ENCODE data around the gene TRMT1L. TPM values are rescaled to one million over a fixed set of nuclear protein-coding genes. Genes with fewer than 3 reads are reported as not detected.

Gene TRMT1L
- total and polyA plus RNA-seq, 2 experiments from 2014 or later = 11.7 to 30.8 TPM

DNA sequence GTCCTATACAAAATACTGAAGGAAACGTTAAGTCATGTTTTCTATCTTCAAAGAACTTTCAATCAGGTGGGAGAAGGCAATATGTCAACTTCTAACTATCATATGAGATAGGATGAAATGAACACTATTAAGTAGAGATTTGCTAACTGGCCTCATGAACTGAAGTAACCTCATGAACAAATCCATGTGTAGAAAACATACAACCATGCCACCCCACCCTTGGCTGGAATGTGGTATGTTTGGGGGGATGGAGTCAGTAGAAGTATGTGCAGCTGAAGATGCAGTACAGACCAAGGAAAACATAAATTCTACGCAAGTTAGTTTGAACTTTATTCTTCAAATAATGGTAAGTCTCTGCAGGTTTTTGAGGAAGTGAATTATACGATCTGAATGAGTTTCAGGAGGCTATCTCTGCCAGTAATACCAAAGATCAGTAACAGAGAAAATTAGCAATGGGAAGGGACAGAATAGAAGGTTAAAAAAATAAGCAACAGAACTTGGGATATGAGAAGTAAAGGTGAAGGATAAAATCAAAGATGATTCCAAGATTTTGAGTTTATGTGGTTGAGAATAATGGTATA is 4.5 kb downstream of the TRMT1L start (continued):
- TF ChIP-seq, protein P1, sequence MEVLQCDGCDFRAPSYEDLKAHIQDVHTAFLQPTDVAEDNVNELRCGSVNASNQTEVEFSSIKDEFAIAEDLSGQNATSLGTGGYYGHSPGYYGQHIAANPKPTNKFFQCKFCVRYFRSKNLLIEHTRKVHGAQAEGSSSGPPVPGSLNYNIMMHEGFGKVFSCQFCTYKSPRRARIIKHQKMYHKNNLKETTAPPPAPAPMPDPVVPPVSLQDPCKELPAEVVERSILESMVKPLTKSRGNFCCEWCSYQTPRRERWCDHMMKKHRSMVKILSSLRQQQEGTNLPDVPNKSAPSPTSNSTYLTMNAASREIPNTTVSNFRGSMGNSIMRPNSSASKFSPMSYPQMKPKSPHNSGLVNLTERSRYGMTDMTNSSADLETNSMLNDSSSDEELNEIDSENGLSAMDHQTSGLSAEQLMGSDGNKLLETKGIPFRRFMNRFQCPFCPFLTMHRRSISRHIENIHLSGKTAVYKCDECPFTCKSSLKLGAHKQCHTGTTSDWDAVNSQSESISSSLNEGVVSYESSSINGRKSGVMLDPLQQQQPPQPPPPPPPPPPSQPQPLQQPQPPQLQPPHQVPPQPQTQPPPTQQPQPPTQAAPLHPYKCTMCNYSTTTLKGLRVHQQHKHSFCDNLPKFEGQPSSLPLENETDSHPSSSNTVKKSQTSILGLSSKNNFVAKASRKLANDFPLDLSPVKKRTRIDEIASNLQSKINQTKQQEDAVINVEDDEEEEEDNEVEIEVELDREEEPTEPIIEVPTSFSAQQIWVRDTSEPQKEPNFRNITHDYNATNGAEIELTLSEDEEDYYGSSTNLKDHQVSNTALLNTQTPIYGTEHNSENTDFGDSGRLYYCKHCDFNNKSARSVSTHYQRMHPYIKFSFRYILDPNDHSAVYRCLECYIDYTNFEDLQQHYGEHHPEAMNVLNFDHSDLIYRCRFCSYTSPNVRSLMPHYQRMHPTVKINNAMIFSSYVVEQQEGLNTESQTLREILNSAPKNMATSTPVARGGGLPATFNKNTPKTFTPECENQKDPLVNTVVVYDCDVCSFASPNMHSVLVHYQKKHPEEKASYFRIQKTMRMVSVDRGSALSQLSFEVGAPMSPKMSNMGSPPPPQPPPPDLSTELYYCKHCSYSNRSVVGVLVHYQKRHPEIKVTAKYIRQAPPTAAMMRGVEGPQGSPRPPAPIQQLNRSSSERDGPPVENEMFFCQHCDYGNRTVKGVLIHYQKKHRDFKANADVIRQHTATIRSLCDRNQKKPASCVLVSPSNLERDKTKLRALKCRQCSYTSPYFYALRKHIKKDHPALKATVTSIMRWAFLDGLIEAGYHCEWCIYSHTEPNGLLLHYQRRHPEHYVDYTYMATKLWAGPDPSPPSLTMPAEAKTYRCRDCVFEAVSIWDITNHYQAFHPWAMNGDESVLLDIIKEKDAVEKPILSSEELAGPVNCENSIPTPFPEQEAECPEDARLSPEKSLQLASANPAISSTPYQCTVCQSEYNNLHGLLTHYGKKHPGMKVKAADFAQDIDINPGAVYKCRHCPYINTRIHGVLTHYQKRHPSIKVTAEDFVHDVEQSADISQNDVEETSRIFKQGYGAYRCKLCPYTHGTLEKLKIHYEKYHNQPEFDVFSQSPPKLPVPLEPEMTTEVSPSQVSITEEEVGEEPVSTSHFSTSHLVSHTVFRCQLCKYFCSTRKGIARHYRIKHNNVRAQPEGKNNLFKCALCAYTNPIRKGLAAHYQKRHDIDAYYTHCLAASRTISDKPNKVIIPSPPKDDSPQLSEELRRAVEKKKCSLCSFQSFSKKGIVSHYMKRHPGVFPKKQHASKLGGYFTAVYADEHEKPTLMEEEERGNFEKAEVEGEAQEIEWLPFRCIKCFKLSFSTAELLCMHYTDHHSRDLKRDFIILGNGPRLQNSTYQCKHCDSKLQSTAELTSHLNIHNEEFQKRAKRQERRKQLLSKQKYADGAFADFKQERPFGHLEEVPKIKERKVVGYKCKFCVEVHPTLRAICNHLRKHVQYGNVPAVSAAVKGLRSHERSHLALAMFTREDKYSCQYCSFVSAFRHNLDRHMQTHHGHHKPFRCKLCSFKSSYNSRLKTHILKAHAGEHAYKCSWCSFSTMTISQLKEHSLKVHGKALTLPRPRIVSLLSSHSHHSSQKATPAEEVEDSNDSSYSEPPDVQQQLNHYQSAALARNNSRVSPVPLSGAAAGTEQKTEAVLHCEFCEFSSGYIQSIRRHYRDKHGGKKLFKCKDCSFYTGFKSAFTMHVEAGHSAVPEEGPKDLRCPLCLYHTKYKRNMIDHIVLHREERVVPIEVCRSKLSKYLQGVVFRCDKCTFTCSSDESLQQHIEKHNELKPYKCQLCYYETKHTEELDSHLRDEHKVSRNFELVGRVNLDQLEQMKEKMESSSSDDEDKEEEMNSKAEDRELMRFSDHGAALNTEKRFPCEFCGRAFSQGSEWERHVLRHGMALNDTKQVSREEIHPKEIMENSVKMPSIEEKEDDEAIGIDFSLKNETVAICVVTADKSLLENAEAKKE (CRISPR knock-in tag; IDR thresholded peaks at IDR 0.05) = no peak
- TF ChIP-seq CREB1 (CRISPR knock-in tag; IDR thresholded peaks at IDR 0.05; ENCODE audit: low read depth) = no peak
- TF ChIP-seq JUNB (IDR thresholded peaks at IDR 0.05; ENCODE audit: unreplicated experiment) = no peak

DNA sequence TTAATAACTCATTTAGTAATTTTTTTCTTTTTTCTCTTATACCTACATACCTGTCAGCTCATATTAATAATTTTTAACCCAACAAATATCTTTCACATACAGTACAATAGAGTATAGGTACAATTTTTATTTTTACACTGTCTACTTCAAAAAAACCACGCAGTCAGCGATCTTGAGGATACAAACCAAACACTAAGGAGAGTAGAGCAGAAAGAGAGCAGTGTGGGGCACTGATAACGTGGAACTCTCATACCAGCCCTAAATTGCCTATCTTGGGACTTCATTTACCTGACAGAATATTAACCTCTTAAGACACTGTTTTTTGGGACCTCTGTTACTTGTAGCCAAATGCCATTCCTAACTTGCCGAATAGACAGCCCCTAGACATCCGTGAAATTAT is 5.5 kb downstream of the TRMT1L start:
- H3F3A ChIP-seq (replicated peaks; ENCODE audit: low read depth) = no peaks in the 10 kb centered on the region
- H3K4me2 ChIP-seq = no peak overlapping the region
- no peaks in the 10 kb centered on the region for H3K27me3 ChIP-seq (ENCODE audit: insufficient read depth)
- no peaks in the 10 kb centered on the region for H4K20me1 ChIP-seq (replicated peaks; ENCODE audit: insufficient read depth)
- peaks cover 10% of the 10 kb centered on the region for H3K79me2 ChIP-seq (replicated peaks; ENCODE audit: insufficient read depth)
- DNase-seq (ENCODE audit: low spot score) = no peak
- H3K27ac ChIP-seq (ENCODE audit: low read depth) = no peak overlapping the region
- no peaks in the 10 kb centered on the region for H3K9me2 ChIP-seq (ENCODE audit: insufficient read depth)
- H2AFZ ChIP-seq = no peak overlapping the region
- Mint-ChIP-seq H3K4me1 (peaks cover 6% of the 10 kb centered on the region; the same call in 2 of the 3 replicates), H3K36me3 (ENCODE audit: low read depth) (peaks cover 4% of the 10 kb centered on the region; the same call in 2 of the 3 replicates), H3K4me3 (no peak overlapping the region), H3K27me3 (ENCODE audit: insufficient read depth, low read depth, poor library complexity) (peaks cover 3% of the 10 kb centered on the region), H3K27ac (no peak overlapping the region), H3K9me3 (no peaks in the 10 kb centered on the region; the same call in 2 of the 3 replicates)
- peaks cover 4% of the 10 kb centered on the region; the same call in 1 of the 2 replicates for H3K4me1 ChIP-seq (ENCODE audit: insufficient read depth)
- ATAC-seq = no peak
- peaks cover 4% of the 10 kb centered on the region; the same call in 1 of the 2 replicates for H3K36me3 ChIP-seq (ENCODE audit: insufficient read depth)
- no peak overlapping the region for H3K4me3 ChIP-seq
- TF ChIP-seq, protein P2, sequence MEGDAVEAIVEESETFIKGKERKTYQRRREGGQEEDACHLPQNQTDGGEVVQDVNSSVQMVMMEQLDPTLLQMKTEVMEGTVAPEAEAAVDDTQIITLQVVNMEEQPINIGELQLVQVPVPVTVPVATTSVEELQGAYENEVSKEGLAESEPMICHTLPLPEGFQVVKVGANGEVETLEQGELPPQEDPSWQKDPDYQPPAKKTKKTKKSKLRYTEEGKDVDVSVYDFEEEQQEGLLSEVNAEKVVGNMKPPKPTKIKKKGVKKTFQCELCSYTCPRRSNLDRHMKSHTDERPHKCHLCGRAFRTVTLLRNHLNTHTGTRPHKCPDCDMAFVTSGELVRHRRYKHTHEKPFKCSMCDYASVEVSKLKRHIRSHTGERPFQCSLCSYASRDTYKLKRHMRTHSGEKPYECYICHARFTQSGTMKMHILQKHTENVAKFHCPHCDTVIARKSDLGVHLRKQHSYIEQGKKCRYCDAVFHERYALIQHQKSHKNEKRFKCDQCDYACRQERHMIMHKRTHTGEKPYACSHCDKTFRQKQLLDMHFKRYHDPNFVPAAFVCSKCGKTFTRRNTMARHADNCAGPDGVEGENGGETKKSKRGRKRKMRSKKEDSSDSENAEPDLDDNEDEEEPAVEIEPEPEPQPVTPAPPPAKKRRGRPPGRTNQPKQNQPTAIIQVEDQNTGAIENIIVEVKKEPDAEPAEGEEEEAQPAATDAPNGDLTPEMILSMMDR (conservative IDR thresholded peaks at IDR 0.05; ENCODE audit: low read depth in 2 of 2) = no peak
- TF ChIP-seq JUNB (IDR thresholded peaks at IDR 0.05; ENCODE audit: unreplicated experiment) (no peak), ZNF114 (CRISPR knock-in tag; IDR thresholded peaks at IDR 0.05) (no peak)
- TF ChIP-seq, protein P1 (CRISPR knock-in tag; IDR thresholded peaks at IDR 0.05) = no peak
